ENCODE results near the gene FBXO44.

DNA sequence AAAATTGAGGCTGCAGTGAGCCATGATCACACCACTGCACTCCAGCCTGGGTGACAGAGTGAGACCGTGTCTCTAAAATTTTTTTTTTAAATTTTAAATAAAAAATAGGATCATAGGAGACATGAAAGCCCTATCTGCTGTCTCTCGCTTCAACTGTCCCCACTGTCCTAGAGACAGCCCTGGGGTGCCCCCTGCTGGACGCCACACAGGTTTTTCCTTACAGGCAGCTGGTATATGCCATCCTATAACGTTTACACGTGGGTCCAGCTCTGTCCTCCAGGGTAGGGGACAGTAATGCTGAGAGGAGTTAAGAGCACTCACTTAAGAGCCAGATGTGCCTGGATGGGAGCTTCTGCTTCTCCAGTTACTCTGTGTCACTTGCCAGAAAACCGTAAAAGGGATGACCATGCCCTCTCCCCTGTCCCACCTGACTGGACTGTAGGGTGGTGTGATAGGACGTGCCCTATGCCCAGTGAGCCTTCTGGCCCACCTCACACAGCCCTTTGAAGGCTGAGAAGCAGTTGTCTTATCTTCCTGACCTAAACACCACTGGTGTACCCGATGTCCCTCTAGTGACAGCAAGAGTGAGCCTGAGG is 8.9 kb upstream of the FBXO44 start:
- no peak for TF ChIP-seq ZNF8 (CRISPR knock-in tag; IDR thresholded peaks at IDR 0.05)
- no peak for TF ChIP-seq PATZ1 (CRISPR knock-in tag; IDR thresholded peaks at IDR 0.05; ENCODE audit: borderline replicate concordance)
- TF ChIP-seq ZC3H10 (CRISPR knock-in tag; IDR thresholded peaks at IDR 0.05) = no peak
- no peak for TF ChIP-seq ZFP30 (CRISPR knock-in tag; IDR thresholded peaks at IDR 0.05)
- no peak for TF ChIP-seq ISL1 (CRISPR knock-in tag; IDR thresholded peaks at IDR 0.05)
- no peak for TF ChIP-seq ARNTL (CRISPR knock-in tag; IDR thresholded peaks at IDR 0.05; ENCODE audit: borderline replicate concordance, low read depth)
- TF ChIP-seq ZFP3 (CRISPR knock-in tag; IDR thresholded peaks at IDR 0.05) = no peak
- TF ChIP-seq ZNF70 (CRISPR knock-in tag; IDR thresholded peaks at IDR 0.05) = no peak
- TF ChIP-seq TCF4 (CRISPR knock-in tag; IDR thresholded peaks at IDR 0.05; ENCODE audit: borderline replicate concordance) = no peak
- no peak for TF ChIP-seq PPARA (CRISPR knock-in tag; IDR thresholded peaks at IDR 0.05; ENCODE audit: borderline replicate concordance)
- no peak for TF ChIP-seq GLIS3 (CRISPR knock-in tag; IDR thresholded peaks at IDR 0.05)
- TF ChIP-seq TOX (CRISPR knock-in tag; IDR thresholded peaks at IDR 0.05; ENCODE audit: borderline replicate concordance) = no peak
